ENCODE measurements around the gene LPCAT3.
"Not testable (repeated sequence)": the region's sequence is repeated elsewhere in the genome, so short reads cannot be mapped to it uniquely, and the experiment has no call there.

LPCAT3 gene

GRCh38 chr12:7047306-7047705 is 29.0 kb upstream of the LPCAT3 start:
- DNase-seq: no peak

GRCh38 chr12:7046383-7047105 is 28.3 kb upstream of the LPCAT3 start:
- no peak for DNase-seq
- TF ChIP-seq POLR2A (IDR thresholded peaks at IDR 0.05; ENCODE audit: low read length) (no peak), GATA1 (IDR thresholded peaks at IDR 0.05; ENCODE audit: low read depth, low read length) (no peak)

More at GRCh38 chr12:7047306-7047705, 29.0 kb upstream of the LPCAT3 start:
- no peak for TF ChIP-seq GATA1 (IDR thresholded peaks at IDR 0.05; ENCODE audit: low read depth, low read length)
- no peak for TF ChIP-seq POLR2A (IDR thresholded peaks at IDR 0.05; ENCODE audit: low read length)

GRCh38 chr12:7045913-7046312 is 27.6 kb upstream of the LPCAT3 start:
- TF ChIP-seq POLR2A (IDR thresholded peaks at IDR 0.05; ENCODE audit: low read length): no peak
- TF ChIP-seq GATA1 (IDR thresholded peaks at IDR 0.05; ENCODE audit: low read depth, low read length): no peak
- DNase-seq: no peak

GRCh38 chr12:7042842-7043241 is 24.6 kb upstream of the LPCAT3 start:
- peak; percentile 73 to 78 for DNase-seq
- no peak for TF ChIP-seq POLR2A (IDR thresholded peaks at IDR 0.05; ENCODE audit: low read length)
- no peak for TF ChIP-seq GATA1 (IDR thresholded peaks at IDR 0.05; ENCODE audit: low read depth, low read length)

- no peak for DNase-seq
- TF ChIP-seq GATA1 (IDR thresholded peaks at IDR 0.05; ENCODE audit: low read depth, low read length) (no peak), POLR2A (IDR thresholded peaks at IDR 0.05; ENCODE audit: low read length) (no peak)
Observed at GRCh38 chr12:7039403-7039802, 21.1 kb upstream of the LPCAT3 start.

- DNase-seq: no peak
- TF ChIP-seq GATA1 (IDR thresholded peaks at IDR 0.05; ENCODE audit: low read depth, low read length): no peak
- TF ChIP-seq POLR2A (IDR thresholded peaks at IDR 0.05; ENCODE audit: low read length): no peak
Observed at GRCh38 chr12:7038591-7038990, 20.3 kb upstream of the LPCAT3 start.

GRCh38 chr12:7037411-7037810 is 19.1 kb upstream of the LPCAT3 start:
- not testable (repeated sequence) for DNase-seq

GRCh38 chr12:7035463-7035862 is 17.2 kb upstream of the LPCAT3 start:
- TF ChIP-seq GATA1 (IDR thresholded peaks at IDR 0.05; ENCODE audit: low read depth, low read length) (no peak), POLR2A (IDR thresholded peaks at IDR 0.05; ENCODE audit: low read length) (no peak)
- peak in 1 of 2 experiments; percentile 27 for DNase-seq

GRCh38 chr12:7034464-7034863 is 16.2 kb upstream of the LPCAT3 start:
- TF ChIP-seq GATA1 (IDR thresholded peaks at IDR 0.05; ENCODE audit: low read depth, low read length) (no peak), POLR2A (IDR thresholded peaks at IDR 0.05; ENCODE audit: low read length) (no peak)
- DNase-seq: peak; percentile 63 to 87

GRCh38 chr12:7032990-7033389 is 14.7 kb upstream of the LPCAT3 start:
- DNase-seq: peak; percentile 53 to 70
- TF ChIP-seq POLR2A (IDR thresholded peaks at IDR 0.05; ENCODE audit: low read length): no peak
- no peak for TF ChIP-seq GATA1 (IDR thresholded peaks at IDR 0.05; ENCODE audit: low read depth, low read length)

- DNase-seq: no peak
- TF ChIP-seq GATA1 (IDR thresholded peaks at IDR 0.05; ENCODE audit: low read depth, low read length) (no peak), POLR2A (IDR thresholded peaks at IDR 0.05; ENCODE audit: low read length) (no peak)
Observed at GRCh38 chr12:7031306-7031705, 13.0 kb upstream of the LPCAT3 start.

GRCh38 chr12:7026854-7027253 is 8.6 kb upstream of the LPCAT3 start:
- TF ChIP-seq GATA1 (IDR thresholded peaks at IDR 0.05; ENCODE audit: low read depth, low read length) (no peak), POLR2A (IDR thresholded peaks at IDR 0.05; ENCODE audit: low read length) (no peak)
- peak; percentile 83 to 92 for DNase-seq

GRCh38 chr12:7023114-7023513 is 4.8 kb upstream of the LPCAT3 start:
- TF ChIP-seq GATA1 (IDR thresholded peaks at IDR 0.05; ENCODE audit: low read depth, low read length): no peak
- no peak for TF ChIP-seq POLR2A (IDR thresholded peaks at IDR 0.05; ENCODE audit: low read length)
- DNase-seq: peak; percentile 70 to 86

- TF ChIP-seq GATA1 (IDR thresholded peaks at IDR 0.05; ENCODE audit: low read depth, low read length): no peak
- TF ChIP-seq POLR2A (IDR thresholded peaks at IDR 0.05; ENCODE audit: low read length): no peak
- DNase-seq: peak; percentile 57 to 64
Observed at GRCh38 chr12:7021956-7022355, 3.7 kb upstream of the LPCAT3 start.

GRCh38 chr12:7019043-7019569 is 830 bp upstream of the LPCAT3 start:
- TF ChIP-seq GATA1 (IDR thresholded peaks at IDR 0.05; ENCODE audit: low read depth, low read length) (no peak), POLR2A (IDR thresholded peaks at IDR 0.05; ENCODE audit: low read length) (no peak)
- DNase-seq: peak in 1 of 2 experiments; percentile 45
